Urothelium cell line (cell line): Measurements from ENCODE around the gene ADAMTS12.
A peak's percentile ranks its signal among the peaks of the same experiment; 100 is the strongest.

Experiments used
- DNase-seq: peaks from one replicate; pipeline ENCODE4 v3.0.0; 2011; ENCODE audit warnings: low spot score, mixed read lengths
- FAIRE-seq: peaks from 2 replicates; lab custom pipeline; 2011; peaks lifted over from hg19 to GRCh38; lab: Jason Lieb, UNC

The ADAMTS12 gene

GRCh38 chr5:33721491-33722200 lies 170.1 kb downstream of the ADAMTS12 start:
- no peak for DNase-seq
- FAIRE-seq: no peak

DNA sequence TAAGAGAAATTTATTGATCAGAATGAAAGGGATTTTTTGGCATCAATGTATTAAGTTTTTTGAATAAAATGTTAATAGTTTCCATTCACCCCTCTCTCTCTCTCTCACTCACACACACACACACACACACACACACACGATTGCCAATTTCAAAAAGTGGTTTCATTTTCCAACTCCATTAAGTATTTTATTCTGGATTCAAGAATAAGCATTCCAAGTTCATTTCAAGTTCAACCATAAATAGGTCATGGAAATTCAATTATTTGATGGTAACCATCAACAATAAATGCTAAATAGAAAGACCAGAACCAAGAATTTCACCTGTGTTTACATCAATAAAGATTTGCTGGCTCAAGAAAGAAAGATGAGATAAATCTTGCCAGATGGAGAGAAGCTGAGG lies 171.6 kb downstream of the ADAMTS12 start:
- DNase-seq (no peak), FAIRE-seq (no peak)

- DNase-seq (no peak), FAIRE-seq (no peak)
These were observed 172.0 kb downstream of the ADAMTS12 start for GRCh38 chr5:33719769-33720168.

DNA sequence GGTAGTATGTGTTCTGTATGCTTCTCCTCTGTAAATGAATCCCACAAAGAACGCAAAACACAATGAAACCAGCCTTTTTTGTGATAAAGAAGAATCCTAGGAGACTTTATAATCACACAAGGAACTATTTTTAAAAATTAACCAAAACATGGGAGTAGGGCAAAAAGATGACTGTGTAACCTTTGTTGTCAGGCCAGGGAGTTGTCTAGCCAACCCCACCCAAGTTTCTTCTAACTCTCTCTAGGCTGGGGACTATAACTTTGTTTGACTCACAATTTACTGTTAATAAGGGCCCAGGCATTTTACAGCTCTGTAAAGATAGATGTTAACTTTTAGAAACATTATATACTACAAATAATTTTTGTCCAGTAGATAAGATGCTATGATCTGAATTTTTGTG lies 176.1 kb downstream of the ADAMTS12 start:
- DNase-seq: no peak
- FAIRE-seq: no peak

DNA sequence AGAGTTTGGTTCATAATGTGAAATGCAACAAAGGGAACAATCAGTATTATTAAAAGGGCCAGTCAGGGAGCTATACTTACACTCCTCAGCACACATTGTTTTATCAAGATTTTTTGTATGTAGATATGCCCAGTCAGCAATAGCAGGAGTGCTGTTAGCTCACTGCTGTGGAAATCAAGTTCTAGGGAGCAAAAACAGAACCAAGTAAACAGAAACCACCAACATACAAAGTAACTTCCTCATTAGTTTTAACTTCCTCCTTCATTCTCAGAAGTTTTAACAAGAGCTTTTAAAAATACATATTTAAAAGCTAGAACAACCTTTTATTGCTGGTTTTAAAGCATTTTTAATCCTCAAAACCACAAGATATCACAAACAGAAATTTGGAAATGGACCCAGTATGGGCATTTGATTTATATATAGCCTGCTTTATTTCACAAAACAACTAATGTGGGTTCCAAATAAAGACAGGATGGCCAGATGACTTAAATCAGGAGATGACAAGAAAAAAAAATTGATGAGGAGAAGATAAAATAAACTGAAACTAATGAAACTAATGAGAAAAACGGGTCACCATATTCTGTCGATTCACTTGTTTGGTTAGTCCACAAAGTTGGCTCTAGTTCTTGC lies 178.5 kb downstream of the ADAMTS12 start:
- DNase-seq (no peak), FAIRE-seq (no peak)

DNA sequence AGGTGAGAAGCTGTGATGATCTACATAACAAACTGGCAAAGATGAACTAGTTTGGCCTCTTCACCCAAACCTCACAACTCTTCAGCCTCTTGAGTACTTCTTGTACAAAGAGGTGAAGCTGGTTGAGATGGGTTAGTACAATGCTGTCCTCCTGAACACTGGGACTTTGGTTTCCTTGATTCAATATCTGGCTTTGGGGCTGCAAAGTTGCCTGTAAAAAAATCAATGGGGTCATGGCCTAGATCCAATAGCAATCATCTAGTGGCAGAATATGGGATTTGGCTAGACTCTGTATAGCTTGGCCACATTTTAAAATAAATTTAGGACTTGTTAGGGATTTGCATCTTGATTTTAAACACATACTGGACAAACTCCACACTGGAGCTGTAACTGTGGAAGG lies 179.1 kb downstream of the ADAMTS12 start:
- FAIRE-seq: no peak

GRCh38 chr5:33711094-33711679 lies 180.6 kb downstream of the ADAMTS12 start:
- DNase-seq (no peak), FAIRE-seq (peak; percentile 17)

More for the DNA sequence above, 179.1 kb downstream of the ADAMTS12 start:
- no peak for DNase-seq

DNA sequence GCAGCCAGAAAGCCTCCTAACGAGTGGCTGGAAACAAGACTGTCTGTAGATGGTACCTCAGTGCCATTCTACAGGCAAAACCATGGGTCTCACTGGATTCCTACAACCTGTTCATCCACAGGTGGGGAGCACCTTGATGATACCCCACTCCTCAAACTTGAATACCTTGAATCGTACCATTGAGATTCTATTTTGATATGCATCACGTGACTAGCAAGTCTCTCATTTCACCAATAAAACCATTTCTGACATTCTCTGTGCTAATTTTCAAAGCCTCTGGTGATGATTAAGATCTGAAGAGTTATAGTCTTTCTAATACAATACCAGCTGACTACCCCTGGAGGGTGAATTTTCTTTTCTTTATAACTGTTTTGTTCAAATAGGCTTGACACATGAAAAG lies 188.9 kb downstream of the ADAMTS12 start:
- DNase-seq: no peak
- peak; percentile 17 for FAIRE-seq

GRCh38 chr5:33701951-33702350 lies 189.8 kb downstream of the ADAMTS12 start:
- no peak for FAIRE-seq
- no peak for DNase-seq

GRCh38 chr5:33701251-33701650 lies 190.5 kb downstream of the ADAMTS12 start:
- FAIRE-seq (no peak), DNase-seq (no peak)

DNA sequence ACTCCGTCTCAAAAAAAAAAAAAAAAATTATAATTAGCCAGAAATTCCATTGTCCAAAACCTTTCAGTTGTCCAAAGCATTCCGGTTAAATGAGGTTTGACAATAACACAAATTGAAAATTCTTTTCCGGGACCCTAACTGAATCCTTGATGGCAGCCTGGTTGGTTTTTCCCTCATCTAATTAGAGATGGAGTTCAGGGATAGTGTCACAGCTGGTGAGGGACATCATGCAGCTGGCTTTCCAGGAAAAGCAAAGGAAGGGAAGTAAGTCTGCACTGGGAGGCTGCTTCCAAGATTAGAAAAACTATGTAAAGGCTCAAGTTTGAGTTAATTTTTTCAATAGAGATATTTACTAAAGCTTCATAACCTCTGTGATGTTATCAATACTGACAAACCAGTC lies 195.4 kb downstream of the ADAMTS12 start:
- FAIRE-seq: no peak

GRCh38 chr5:33692980-33693379 lies 198.8 kb downstream of the ADAMTS12 start:
- DNase-seq: no peak
- FAIRE-seq: no peak

More for the DNA sequence above, 195.4 kb downstream of the ADAMTS12 start:
- DNase-seq: no peak

DNA sequence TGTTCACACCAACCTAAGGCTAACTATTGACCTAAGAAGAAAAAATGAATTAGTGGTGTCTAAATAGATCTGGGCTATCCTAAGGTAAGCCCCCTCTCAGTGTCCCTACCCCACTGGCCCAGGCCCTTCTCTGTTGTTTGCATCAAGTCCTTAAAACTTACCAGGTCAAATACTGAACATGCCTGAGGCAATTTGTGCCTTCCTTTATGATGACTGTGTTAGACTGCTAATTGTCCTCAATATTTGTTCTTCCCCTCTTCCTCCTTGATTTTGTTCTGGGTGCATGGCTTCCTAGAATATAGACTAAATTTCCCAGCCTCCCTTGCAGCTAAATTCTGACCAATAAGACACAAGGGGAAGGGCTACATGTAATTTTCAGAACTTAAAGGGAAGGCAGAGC lies 199.9 kb downstream of the ADAMTS12 start:
- no peak for DNase-seq
- no peak for FAIRE-seq

GRCh38 chr5:33690374-33691135 lies 201.2 kb downstream of the ADAMTS12 start:
- FAIRE-seq: peak; percentile 9

DNA sequence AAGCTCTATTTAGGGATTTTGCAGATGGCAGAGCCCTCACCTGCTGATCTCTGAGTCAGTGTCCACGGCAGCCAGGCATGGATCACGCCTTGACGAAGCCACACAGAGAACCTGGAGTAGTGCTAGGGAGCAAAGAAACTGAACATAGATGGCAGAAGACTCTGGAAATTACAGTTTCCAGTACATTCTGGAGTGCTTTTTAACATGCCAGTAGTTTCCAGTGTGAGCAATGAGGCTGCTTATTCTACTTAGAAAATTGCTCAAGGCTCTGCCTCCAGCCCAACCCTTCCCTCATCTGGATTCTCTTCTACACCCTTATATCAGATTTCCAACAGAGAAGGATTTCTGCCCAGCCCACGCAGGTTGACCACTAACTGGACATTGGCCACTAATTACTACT lies 203.3 kb downstream of the ADAMTS12 start:
- FAIRE-seq (no peak), DNase-seq (no peak)

More at GRCh38 chr5:33690374-33691135, 201.2 kb downstream of the ADAMTS12 start:
- no peak for DNase-seq

GRCh38 chr5:33688066-33688465 lies 203.7 kb downstream of the ADAMTS12 start:
- no peak for DNase-seq
- no peak for FAIRE-seq

DNA sequence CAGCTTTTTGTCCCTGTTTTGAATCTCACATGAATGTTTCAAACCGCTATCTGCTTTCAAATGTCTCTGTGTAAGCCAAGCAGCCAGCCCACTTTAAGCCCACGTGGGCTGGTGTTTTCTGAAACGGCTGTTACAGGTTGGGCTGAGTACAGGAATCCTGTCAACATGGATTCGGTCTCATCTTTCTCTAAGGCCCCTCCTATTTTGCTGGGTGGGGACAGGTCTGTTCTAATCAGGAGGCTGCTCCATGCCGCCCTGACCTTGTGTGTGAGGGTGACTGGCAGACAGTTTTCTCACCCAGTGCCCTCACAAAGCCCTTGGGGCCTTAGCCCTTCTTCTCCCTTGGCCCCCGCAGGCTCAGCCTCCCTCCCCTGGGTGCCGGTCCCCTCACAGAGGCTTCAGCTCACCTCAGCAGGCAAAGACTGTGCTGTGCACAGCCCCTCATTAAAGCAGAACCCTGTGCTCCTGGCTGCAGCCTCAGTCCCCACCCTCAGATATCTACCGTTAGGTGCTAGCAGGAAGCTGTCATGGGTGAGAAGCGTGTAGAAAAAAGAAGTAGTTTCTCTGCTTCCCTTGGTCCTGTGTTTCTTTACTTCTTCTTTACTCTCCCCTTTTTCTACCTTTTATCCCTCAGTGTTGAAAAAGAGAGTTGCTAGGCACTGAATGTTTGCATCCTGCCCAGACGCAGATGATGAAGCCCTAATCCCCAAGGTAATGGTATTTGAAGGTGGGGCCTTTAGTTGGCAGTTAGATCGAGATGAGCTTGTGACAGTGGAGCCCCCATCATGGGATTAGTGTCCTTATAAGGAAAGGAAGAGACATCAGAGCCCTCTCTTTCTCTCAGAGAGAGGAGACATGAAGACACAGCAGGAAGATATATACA lies 205.7 kb downstream of the ADAMTS12 start:
- no peak for FAIRE-seq

DNA sequence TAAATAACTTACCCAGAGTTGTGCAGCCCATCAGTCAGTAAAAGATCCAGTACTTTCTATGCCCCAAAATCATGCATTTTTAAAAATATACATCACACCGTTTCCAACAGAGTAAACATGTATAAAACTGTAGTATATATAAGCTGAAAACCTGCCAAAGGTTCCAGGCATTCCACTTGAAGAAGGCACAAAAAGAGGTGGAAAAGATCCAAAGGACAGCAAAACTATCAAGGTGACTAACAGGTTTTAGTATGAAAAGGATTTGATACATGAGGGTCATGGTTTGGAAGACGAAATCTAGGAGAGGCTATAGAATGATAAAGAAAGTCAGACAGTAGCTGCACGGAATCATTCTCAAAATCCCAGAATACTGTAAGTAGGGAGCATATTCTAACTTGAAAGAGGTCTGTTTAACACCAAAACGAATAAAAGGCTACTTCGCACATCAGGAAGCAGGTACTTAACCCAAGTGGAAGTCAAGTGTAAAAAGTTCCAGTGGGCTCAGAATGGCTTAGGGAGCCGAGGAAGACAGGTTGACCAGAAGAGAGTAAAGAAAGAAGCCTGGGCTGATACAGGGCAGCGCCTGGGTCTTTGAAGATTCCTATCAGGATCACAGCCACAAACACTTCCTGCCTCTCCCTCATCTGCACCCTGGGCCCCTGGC lies 207.2 kb downstream of the ADAMTS12 start:
- FAIRE-seq: no peak
- no peak for DNase-seq

More for the DNA sequence above, 205.7 kb downstream of the ADAMTS12 start:
- no peak for DNase-seq

DNA sequence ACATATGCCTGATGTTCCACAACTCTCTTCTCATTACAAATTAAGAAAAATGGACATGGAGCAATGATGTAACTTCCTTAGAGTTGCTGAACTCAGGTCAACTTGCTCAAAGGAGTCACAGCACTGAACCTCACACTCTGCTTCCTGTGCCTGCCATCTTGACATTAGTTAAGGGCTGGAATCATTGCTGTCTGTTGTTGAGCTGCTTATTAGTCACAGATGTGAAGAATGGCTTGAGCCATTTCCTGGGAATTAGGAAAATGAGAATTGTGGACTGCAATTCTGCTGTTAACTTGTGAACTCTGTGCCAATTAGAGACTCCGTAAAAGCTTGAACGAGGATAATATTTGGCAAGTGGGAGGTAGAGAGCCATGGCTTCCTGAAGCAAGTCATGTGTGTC lies 212.0 kb downstream of the ADAMTS12 start:
- no peak for FAIRE-seq

DNA sequence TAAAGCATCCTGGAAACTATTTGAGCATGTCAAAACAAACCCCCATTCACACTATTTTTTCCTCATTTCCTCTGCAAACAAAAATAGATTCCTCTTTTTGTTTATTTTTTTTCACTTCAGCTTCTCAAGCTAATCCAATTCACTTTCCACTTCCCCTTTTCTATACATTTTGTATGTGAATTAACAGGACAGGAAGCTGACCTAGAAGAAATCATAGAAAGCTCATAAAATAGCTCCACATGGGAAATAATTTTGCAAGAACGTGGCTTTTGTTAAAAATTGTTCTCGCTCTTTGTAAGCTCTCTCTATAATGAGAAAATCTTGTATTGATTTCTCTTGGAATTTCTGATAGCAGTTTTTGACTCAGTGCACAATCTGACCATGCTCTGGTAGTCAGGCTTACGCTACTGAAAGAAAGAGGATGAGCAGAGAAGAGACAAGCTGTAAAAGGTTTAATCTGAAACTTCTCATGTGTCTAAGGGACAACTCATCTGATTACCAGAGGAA lies 215.8 kb downstream of the ADAMTS12 start:
- FAIRE-seq: no peak

More for the DNA sequence above, 212.0 kb downstream of the ADAMTS12 start:
- DNase-seq: no peak

More for the DNA sequence above, 215.8 kb downstream of the ADAMTS12 start:
- DNase-seq: no peak
